Activated CD8-positive, alpha-beta memory T cell treated with anti-CD3 and anti-CD28 coated beads, Interleukin-2, amount 50 U/mL, for 1 hour (primary cell): Measurements from ENCODE around the gene UGT1A4.

Experiments
- DNase-seq: peaks from one replicate; pipeline ENCODE4 v3.0.0-alpha.2; 2020; ENCODE audit errors: extremely low read depth

The UGT1A4 gene

GRCh38 chr2:233791151-233791882 is 72.8 kb downstream of the UGT1A4 start:
- no peak for DNase-seq

- DNase-seq, result no peak
Observed at GRCh38 chr2:233791883-233792329, 73.4 kb downstream of the UGT1A4 start.

GRCh38 chr2:233792720-233793119 is 74.2 kb downstream of the UGT1A4 start:
- no peak for DNase-seq

GRCh38 chr2:233793465-233794127 is 75.1 kb downstream of the UGT1A4 start:
- DNase-seq, result no peak

GRCh38 chr2:233794128-233794658 is 75.7 kb downstream of the UGT1A4 start:
- no peak for DNase-seq

- no peak for DNase-seq
Observed at GRCh38 chr2:233795735-233796171, 77.2 kb downstream of the UGT1A4 start.

- no peak for DNase-seq
Observed at GRCh38 chr2:233796254-233796653, 77.7 kb downstream of the UGT1A4 start.

- DNase-seq, result no peak
Observed at GRCh38 chr2:233798335-233799086, 80.0 kb downstream of the UGT1A4 start.

- no peak for DNase-seq
Observed at GRCh38 chr2:233799087-233799665, 80.6 kb downstream of the UGT1A4 start.

GRCh38 chr2:233799716-233800115 is 81.2 kb downstream of the UGT1A4 start:
- DNase-seq, result no peak

- no peak for DNase-seq
Observed at GRCh38 chr2:233800208-233800607, 81.7 kb downstream of the UGT1A4 start.

GRCh38 chr2:233801357-233802131 is 83.0 kb downstream of the UGT1A4 start:
- no peak for DNase-seq

GRCh38 chr2:233802132-233802815 is 83.7 kb downstream of the UGT1A4 start:
- DNase-seq, result no peak

GRCh38 chr2:233803292-233803911 is 84.9 kb downstream of the UGT1A4 start:
- no peak for DNase-seq

GRCh38 chr2:233803994-233804393 is 85.5 kb downstream of the UGT1A4 start:
- no peak for DNase-seq

- no peak for DNase-seq
Observed at GRCh38 chr2:233807215-233807865, 88.8 kb downstream of the UGT1A4 start.

- no peak for DNase-seq
Observed at GRCh38 chr2:233807966-233808935, 89.7 kb downstream of the UGT1A4 start.

- DNase-seq, result no peak
Observed at GRCh38 chr2:233810385-233810784, 91.8 kb downstream of the UGT1A4 start.
